HepG2 (cell line): ENCODE results near the gene MYEOV. TPM values are rescaled to one million over a fixed set of nuclear protein-coding genes. Genes with fewer than 3 reads are reported as not detected.

Experiments
- ATAC-seq: fragments of 200-7000 bp; cut with Tn5 transposase; 3 replicates; pipeline ENCODE4 v1.9.1; 2020; ENCODE audit warnings: mild to moderate bottlenecking, moderate library complexity
- BruUV-seq: library from RNA; stranded (reverse); fragments of 400-500 nt; replicated peaks from 2 replicates; lab custom pipeline; 2021; lab: Mats Ljungman, UMichigan
- CTCF ChIA-PET: fragments of 300-600 bp; formaldehyde crosslinking; extraction: SDS; loops from one replicate; lab custom pipeline; 2021; ENCODE audit warnings: low total read pairs, inconsistent platforms, low intra/inter-chr PET ratio; lab: Yijun Ruan, JAX
- POLR2A ChIA-PET: fragments of 350-600 bp; sonication (Branson Sonifier 250); formaldehyde crosslinking; loops from one replicate; lab custom pipeline; 2020; ENCODE audit warnings: antibody characterized with exemption, inconsistent platforms; lab: Yijun Ruan, JAX
- DNase-seq: peaks from one replicate; pipeline ENCODE4 v3.0.0-alpha.2; 2015; ENCODE audit warnings: low spot score
- FAIRE-seq: peaks from 3 replicates; lab custom pipeline; 2011; peaks lifted over from hg19 to GRCh38; lab: Jason Lieb, UNC
- H2AFZ ChIP-seq: one replicate; pipeline ENCODE4 v1.6.1; 2011; ENCODE audit warnings: low read length, inconsistent platforms
- H3K27ac ChIP-seq: fragments of 300-600 bp; 3 replicates; pipeline ENCODE4 v1.8.0; 2011; ENCODE audit warnings: mixed run types, mild to moderate bottlenecking, mixed read lengths, low read length, inconsistent platforms; ENCODE audit not compliant: insufficient read depth; ENCODE audit errors: extremely low read length
- H3K27me3 ChIP-seq, 2 experiments: fragments of 200-600 bp in 1 of 2; 2 replicates in 1 of 2; 3 replicates in 1 of 2; pipeline versions ENCODE4 v1.6.0 to v1.8.0; 2011; ENCODE audit warnings: low read length in 2 of 2, mild to moderate bottlenecking in 2 of 2, moderate library complexity in 2 of 2, inconsistent platforms in 1 of 2; ENCODE audit not compliant: insufficient read depth in 2 of 2, control insufficient read depth in 1 of 2
- H3K36me3 ChIP-seq, 2 experiments: fragments of 200-600 bp in 1 of 2; replicated peaks in 1 of 2; 2 replicates in 1 of 2; 3 replicates in 1 of 2; pipeline versions ENCODE4 v1.5.1 to v1.8.0; 2011; ENCODE audit warnings: low read length in 2 of 2, inconsistent platforms in 1 of 2; ENCODE audit not compliant: insufficient read depth in 2 of 2, control insufficient read depth in 1 of 2
- H3K4me1 ChIP-seq: 2 replicates; pipeline ENCODE4 v1.5.1; 2012; ENCODE audit warnings: low read length, inconsistent platforms; ENCODE audit not compliant: insufficient read depth
- H3K4me2 ChIP-seq: 2 replicates; pipeline ENCODE4 v1.6.0; 2011; ENCODE audit warnings: low read depth, low read length, inconsistent platforms
- H3K4me3 ChIP-seq, 3 experiments: fragments of 200-600 bp in 1 of 3; sonication (generic), shearing (Covaris generic) in 1 of 3; replicated peaks in 1 of 3; 2 replicates each; pipeline ENCODE4 v1.5.1; 2011 to 2016; ENCODE audit warnings: low read length in 3 of 3, inconsistent platforms in 2 of 3, low read depth in 2 of 3, mild to moderate bottlenecking in 2 of 3, control low read depth in 1 of 3, mixed read lengths in 1 of 3; ENCODE audit not compliant: insufficient read depth in 1 of 3
- H3K79me2 ChIP-seq: one replicate; pipeline ENCODE4 v1.6.1; 2011; ENCODE audit warnings: low read length, inconsistent platforms; ENCODE audit not compliant: insufficient read depth
- H3K9ac ChIP-seq: 2 replicates; pipeline ENCODE4 v1.6.0; 2011; ENCODE audit warnings: mild to moderate bottlenecking, low read depth, low read length, inconsistent platforms; ENCODE audit not compliant: insufficient read depth
- H3K9me3 ChIP-seq: 2 replicates; pipeline ENCODE4 v1.5.1; 2012; ENCODE audit warnings: mild to moderate bottlenecking, low read length
- H4K20me1 ChIP-seq: 2 replicates; pipeline ENCODE4 v1.6.0; 2011; ENCODE audit warnings: inconsistent platforms, mild to moderate bottlenecking, low read length, moderate library complexity; ENCODE audit not compliant: insufficient read depth
- ATF1 ChIP-seq: IDR thresholded peaks from 2 replicates; pipeline ENCODE4 v1.6.1; 2016; ENCODE audit warnings: mild to moderate bottlenecking, control low read depth
- CTCF ChIP-seq: sonication (generic); formaldehyde crosslinking; IDR thresholded peaks from 2 replicates; pipeline ENCODE4 v1.5.0; 2020; ENCODE audit warnings: mild to moderate bottlenecking, missing genetic modification reagents, moderate library complexity
- MLLT10 ChIP-seq: sonication (generic); formaldehyde crosslinking; IDR thresholded peaks from 2 replicates; pipeline ENCODE4 v1.4.0; 2020; ENCODE audit warnings: missing genetic modification reagents
- NRL ChIP-seq: sonication (generic); formaldehyde crosslinking; IDR thresholded peaks from 2 replicates; pipeline ENCODE4 v1.5.0; 2020; ENCODE audit warnings: missing genetic modification reagents, mild to moderate bottlenecking, moderate library complexity, borderline replicate concordance
- PHF8 ChIP-seq: sonication (generic); formaldehyde crosslinking; IDR thresholded peaks from 2 replicates; pipeline ENCODE4 v1.5.0; 2020; ENCODE audit warnings: missing genetic modification reagents
- RNF2 ChIP-seq: fragments of 450-650 bp; conservative IDR thresholded peaks from 2 replicates; pipeline ENCODE4 v1.6.1; 2016; ENCODE audit warnings: low read depth
- SNAPC5 ChIP-seq: sonication (generic); formaldehyde crosslinking; IDR thresholded peaks from 2 replicates; pipeline ENCODE4 v1.8.1; 2023; ENCODE audit warnings: mild to moderate bottlenecking, missing genetic modification reagents, borderline replicate concordance
- THAP8 ChIP-seq: sonication (generic); formaldehyde crosslinking; IDR thresholded peaks from 2 replicates; pipeline ENCODE4 v1.5.1; 2020; ENCODE audit warnings: missing genetic modification reagents, mild to moderate bottlenecking, borderline replicate concordance
- THAP9 ChIP-seq: sonication (generic); formaldehyde crosslinking; IDR thresholded peaks from 2 replicates; pipeline ENCODE4; 2020; ENCODE audit warnings: missing genetic modification reagents, mild to moderate bottlenecking, borderline replicate concordance
- ZBTB10 ChIP-seq: sonication (generic); formaldehyde crosslinking; IDR thresholded peaks from 2 replicates; pipeline ENCODE4 v1.4.0; 2020; ENCODE audit warnings: missing genetic modification reagents, borderline replicate concordance
- ZKSCAN1 ChIP-seq: fragments of 150-350 bp; IDR thresholded peaks from 2 replicates; pipeline ENCODE4 v1.6.1; 2014; ENCODE audit warnings: low read length
- ZMAT5 ChIP-seq: sonication (generic); formaldehyde crosslinking; IDR thresholded peaks from 2 replicates; pipeline ENCODE4 v1.5.0; 2020; ENCODE audit warnings: mild to moderate bottlenecking, low read depth, missing genetic modification reagents, borderline replicate concordance
- WGBS: methylation state at CpG from one replicate; pipeline ENCODE4 v1.1.6; 2017; ENCODE audit warnings: low lambda C conversion rate; 5-methylcytosine and 5-hydroxymethylcytosine counted together
- in situ Hi-C: cut with HindIII; loops from 2 replicates; pipeline ENCODE4 v1.10.0; 2017; ENCODE audit warnings: low pct_unique_long_range_greater_than_20kb; ENCODE audit not compliant: extremely low pct_ligation_motif_present
- intact Hi-C: fragments of 100-400 bp; cut with micrococcal nuclease; formaldehyde crosslinking; loops from one replicate; pipeline ENCODE4 v1.10.0; 2022; ENCODE audit not compliant: unreplicated experiment
- polyA plus RNA-seq, 8 experiments: library from polyadenylated mRNA; depleted of rRNA in 3 of 8; stranded (reverse) in 7 of 8; unstranded in 1 of 8; fragments of >200 nt; fragmentation: Illumina TruSeq in 4 of 8; extraction: Trizol in 4 of 8; gene quantifications; 2 replicates each; pipeline versions ENCODE4 v1.2.1 to v1.2.3, GENCODE V29; 2011 to 2016; ENCODE audit warnings: low read depth in 4 of 8, missing spikeins in 1 of 8, mixed read lengths in 1 of 8; ENCODE audit not compliant: insufficient read depth in 1 of 8
- total RNA-seq, 5 experiments: library from RNA; depleted of rRNA; stranded (reverse); fragments of >200 nt; fragmentation: Illumina TruSeq; extraction: Trizol; gene quantifications; 2 replicates each; pipeline ENCODE4 v1.2.3, GENCODE V29; 2016; ENCODE audit warnings: low read depth in 1 of 5

Gene MYEOV
- total and polyA plus RNA-seq, 2 of the 13 experiments (the other 11 are each of a cell fraction or from before 2014, with no cell fraction given), result 0.33 to 1.8 TPM

- Histone ChIP-seq H3K36me3 (no peaks in the 10 kb centered on the region), H3K27ac (no peak overlapping the region), H2AFZ (no peak overlapping the region), H3K9ac (no peak overlapping the region), H4K20me1 (no peaks in the 10 kb centered on the region), H3K4me2 (no peak overlapping the region), H3K4me3 (no peak overlapping the region), H3K4me1 (peaks cover 42% of the 10 kb centered on the region), H3K27me3 (0 out of 5 replicates have a peak, but pooled peaks cover 0 to 2% of the 10 kb centered on the region in 2 experiments), H3K9me3 (no peaks in the 10 kb centered on the region), H3K79me2 (no peaks in the 10 kb centered on the region)
- FAIRE-seq, result no peak
- in situ Hi-C loops, result loop anchor here (5.0 to 10.0 kb wide), 3 partner anchors 139 to 349 kb away; partner anchors contain the start of gene CCND1
- no TSS peak for BruUV-seq
- POLR2A ChIA-PET, result interaction anchor here (0.7 to 1.9 kb wide), 3 partner anchors 351 to 382 kb away, joined by 3 to 5 read pairs (median 4); partner anchors contain the start of gene LTO1
- CTCF ChIA-PET, result interaction anchor here (1.2 kb wide), 1 partner anchor 350 kb away, joined by 3 read pairs; no protein-coding TSS in a partner anchor
- intact Hi-C loops, result loop anchor here (10.0 kb wide), 1 partner anchor 1102 kb away; the partner anchor contains the start of gene CTTN
- WGBS, result 16% methylated on average over 8 of the region's 8 CpGs
- no peak for DNase-seq
- peak; percentile 26 for ATAC-seq
- TF ChIP-seq ZKSCAN1 (0 out of 2 replicates have a peak, but pooled peaks have one; percentile 32), RNF2 (no peak), CTCF (CRISPR knock-in tag) (peak; percentile 44; the same call in 1 of the 2 replicates), THAP8 (CRISPR knock-in tag) (no peak), ZMAT5 (CRISPR knock-in tag) (no peak), ZBTB10 (CRISPR knock-in tag) (no peak), MLLT10 (CRISPR knock-in tag) (no peak), NRL (CRISPR knock-in tag) (no peak), PHF8 (no peak), ATF1 (CRISPR knock-in tag) (no peak), THAP9 (no peak), SNAPC5 (no peak)
These were observed 868 bp upstream of the MYEOV start for GRCh38 chr11:69293087-69293486.
